Psoas muscle (tissue), 8 donors: ENCODE results near the gene HLA-A. TPM values are rescaled to one million over a fixed set of nuclear protein-coding genes. Genes with fewer than 3 reads are reported as not detected.
A peak's percentile ranks its signal among the peaks of the same experiment; 100 is the strongest.

Source experiments
- ATAC-seq, 4 donors: fragments of 200-7000 bp; cut with Tn5 transposase; one replicate each; pipeline ENCODE4 v1.9.1; 2020; ENCODE audit warnings: moderate library complexity in 3 of 4, mild to moderate bottlenecking in 2 of 4
- DNase-seq, 2 donors: peaks; one replicate each; pipeline ENCODE4 v3.0.0-alpha.2; 2020
- H3K27ac ChIP-seq: fragments of 200-600 bp; one replicate; pipeline ENCODE4 v1.8.0; 2022
- H3K27me3 ChIP-seq, 3 donors: fragments of 200-600 bp in 1 of 3; one replicate each; pipeline versions ENCODE4 v1.6.1 to v1.8.0; 2013 to 2022; ENCODE audit warnings: low read length in 2 of 3, mild to moderate bottlenecking in 2 of 3, moderate library complexity in 1 of 3; ENCODE audit not compliant: insufficient read depth in 3 of 3
- H3K36me3 ChIP-seq, 2 donors: fragments of 200-600 bp in 1 of 2; one replicate each; pipeline versions ENCODE4 v1.6.1 to v1.8.0; 2013 to 2022; ENCODE audit warnings: low read depth in 1 of 2, mild to moderate bottlenecking in 1 of 2, moderate library complexity in 1 of 2; ENCODE audit not compliant: insufficient read depth in 1 of 2
- H3K4me1 ChIP-seq: fragments of 200-600 bp; one replicate; pipeline ENCODE4 v1.8.0; 2022
- H3K4me3 ChIP-seq: fragments of 200-600 bp; one replicate; pipeline ENCODE4 v1.8.0; 2022; ENCODE audit warnings: mild to moderate bottlenecking
- H3K9me3 ChIP-seq: fragments of 200-600 bp; one replicate; pipeline ENCODE4 v1.8.0; 2022
- WGBS, 3 donors: extraction: QIAGEN DNeasy Blood & Tissue Kit; methylation state at CpG; one replicate each; pipeline versions ENCODE4 v1.1.6 to v1.1.7; 2013; 5-methylcytosine and 5-hydroxymethylcytosine counted together
- intact Hi-C, 2 donors: fragments of 100-400 bp; cut with DNase I; formaldehyde crosslinking; loops; one replicate each; pipeline versions ENCODE4 v1.11.0 to v1.14.2; 2022
- polyA plus RNA-seq, 3 donors: library from polyadenylated mRNA; stranded (reverse); fragments of 200-250 nt; gene quantifications; one replicate each; pipeline ENCODE4 v1.2.3, GENCODE V29; 2013
- total RNA-seq, 4 donors: library from RNA; stranded (reverse); fragmentation: NEBNext Ultra II Directional in 2 of 4; extraction: Animal tissue kit (Norgen Biotek cat#: 25700) in 2 of 4; gene quantifications; one replicate each; pipeline versions ENCODE4 v1.2.1 to v1.2.4, GENCODE V29; 2021 to 2023
- TF ChIP-seq, protein P1 (sequence below): fragments of 200-600 bp; IDR thresholded peaks from one replicate; pipeline ENCODE4 v1.8.0; 2022; ENCODE audit warnings: antibody characterized with exemption
- donor health status: healthy with polysubstance abuse.
- donor health status: DM: no; HTN: no; CAD: no; lungs with moderate emphysema.
- donor health status: Bipolar disorder and iron deficiency.
- donor health status: healthy.
- donor health status: DM: yes; HTN: yes; CAD: no.
- donor health status: DM: no; HTN: no; CAD: no.
- donor health status: DM: no; HTN: no; CAD: no.
- donor health status: DM: yes; HTN: yes; CAD: no.

HLA-A gene
- total and polyA plus RNA-seq, 7 donors: 86.6 to 290 (median 165) TPM

DNA sequence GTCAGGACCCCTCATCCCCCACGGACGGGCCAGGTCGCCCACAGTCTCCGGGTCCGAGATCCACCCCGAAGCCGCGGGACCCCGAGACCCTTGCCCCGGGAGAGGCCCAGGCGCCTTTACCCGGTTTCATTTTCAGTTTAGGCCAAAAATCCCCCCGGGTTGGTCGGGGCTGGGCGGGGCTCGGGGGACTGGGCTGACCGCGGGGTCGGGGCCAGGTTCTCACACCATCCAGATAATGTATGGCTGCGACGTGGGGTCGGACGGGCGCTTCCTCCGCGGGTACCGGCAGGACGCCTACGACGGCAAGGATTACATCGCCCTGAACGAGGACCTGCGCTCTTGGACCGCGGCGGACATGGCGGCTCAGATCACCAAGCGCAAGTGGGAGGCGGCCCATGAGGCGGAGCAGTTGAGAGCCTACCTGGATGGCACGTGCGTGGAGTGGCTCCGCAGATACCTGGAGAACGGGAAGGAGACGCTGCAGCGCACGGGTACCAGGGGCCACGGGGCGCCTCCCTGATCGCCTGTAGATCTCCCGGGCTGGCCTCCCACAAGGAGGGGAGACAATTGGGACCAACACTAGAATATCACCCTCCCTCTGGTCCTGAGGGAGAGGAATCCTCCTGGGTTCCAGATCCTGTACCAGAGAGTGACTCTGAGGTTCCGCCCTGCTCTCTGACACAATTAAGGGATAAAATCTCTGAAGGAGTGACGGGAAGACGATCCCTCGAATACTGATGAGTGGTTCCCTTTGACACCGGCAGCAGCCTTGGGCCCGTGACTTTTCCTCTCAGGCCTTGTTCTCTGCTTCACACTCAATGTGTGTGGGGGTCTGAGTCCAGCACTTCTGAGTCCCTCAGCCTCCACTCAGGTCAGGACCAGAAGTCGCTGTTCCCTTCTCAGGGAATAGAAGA lies 978 bp downstream of the HLA-A start:
- Histone ChIP-seq H3K4me1 (no peaks in the 10 kb centered on the region), H3K27ac (peak overlapping the region; percentile 80), H3K36me3 (peaks cover 0 to 5% of the 10 kb centered on the region in 2 donors), H3K27me3 (no peaks in the 10 kb centered on the region), H3K4me3 (peak overlapping the region; percentile 62), H3K9me3 (no peaks in the 10 kb centered on the region)
- WGBS, 3 donors: 26 to 42% (median 38%) methylated on average over 47 to 58 of the region's 58 CpGs
- intact Hi-C loops: loop anchor here in 1 of 2 donors (1.0 kb wide), 1 partner anchor 54 kb away; no protein-coding TSS in a partner anchor
- TF ChIP-seq, protein P1, sequence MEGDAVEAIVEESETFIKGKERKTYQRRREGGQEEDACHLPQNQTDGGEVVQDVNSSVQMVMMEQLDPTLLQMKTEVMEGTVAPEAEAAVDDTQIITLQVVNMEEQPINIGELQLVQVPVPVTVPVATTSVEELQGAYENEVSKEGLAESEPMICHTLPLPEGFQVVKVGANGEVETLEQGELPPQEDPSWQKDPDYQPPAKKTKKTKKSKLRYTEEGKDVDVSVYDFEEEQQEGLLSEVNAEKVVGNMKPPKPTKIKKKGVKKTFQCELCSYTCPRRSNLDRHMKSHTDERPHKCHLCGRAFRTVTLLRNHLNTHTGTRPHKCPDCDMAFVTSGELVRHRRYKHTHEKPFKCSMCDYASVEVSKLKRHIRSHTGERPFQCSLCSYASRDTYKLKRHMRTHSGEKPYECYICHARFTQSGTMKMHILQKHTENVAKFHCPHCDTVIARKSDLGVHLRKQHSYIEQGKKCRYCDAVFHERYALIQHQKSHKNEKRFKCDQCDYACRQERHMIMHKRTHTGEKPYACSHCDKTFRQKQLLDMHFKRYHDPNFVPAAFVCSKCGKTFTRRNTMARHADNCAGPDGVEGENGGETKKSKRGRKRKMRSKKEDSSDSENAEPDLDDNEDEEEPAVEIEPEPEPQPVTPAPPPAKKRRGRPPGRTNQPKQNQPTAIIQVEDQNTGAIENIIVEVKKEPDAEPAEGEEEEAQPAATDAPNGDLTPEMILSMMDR: no peak
- ATAC-seq (peak; percentile 4 to 43 (median 16)), DNase-seq (no peak)

DNA sequence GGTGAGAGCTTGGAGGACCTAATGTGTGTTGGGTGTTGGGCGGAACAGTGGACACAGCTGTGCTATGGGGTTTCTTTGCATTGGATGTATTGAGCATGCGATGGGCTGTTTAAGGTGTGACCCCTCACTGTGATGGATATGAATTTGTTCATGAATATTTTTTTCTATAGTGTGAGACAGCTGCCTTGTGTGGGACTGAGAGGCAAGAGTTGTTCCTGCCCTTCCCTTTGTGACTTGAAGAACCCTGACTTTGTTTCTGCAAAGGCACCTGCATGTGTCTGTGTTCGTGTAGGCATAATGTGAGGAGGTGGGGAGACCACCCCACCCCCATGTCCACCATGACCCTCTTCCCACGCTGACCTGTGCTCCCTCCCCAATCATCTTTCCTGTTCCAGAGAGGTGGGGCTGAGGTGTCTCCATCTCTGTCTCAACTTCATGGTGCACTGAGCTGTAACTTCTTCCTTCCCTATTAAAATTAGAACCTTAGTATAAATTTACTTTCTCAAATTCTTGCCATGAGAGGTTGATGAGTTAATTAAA lies 3.0 kb downstream of the HLA-A start:
- WGBS, 3 donors: 66 to 83% (median 83%) methylated on average over 4 of the region's 4 CpGs
- Histone ChIP-seq H3K4me3 (no peak overlapping the region), H3K36me3 (peaks cover 0 to 11% of the 10 kb centered on the region in 2 donors), H3K27me3 (no peaks in the 10 kb centered on the region), H3K9me3 (no peaks in the 10 kb centered on the region), H3K27ac (no peak overlapping the region), H3K4me1 (no peaks in the 10 kb centered on the region)
- DNase-seq (no peak), ATAC-seq (no peak)
- TF ChIP-seq, protein P1: no peak
- intact Hi-C loops: no loop called here

GRCh38 chr6:29946223-29947076 lies 4.1 kb downstream of the HLA-A start:
- no peaks in the 10 kb centered on the region for H3K27me3 ChIP-seq
- H3K4me3 ChIP-seq: no peak overlapping the region
- no peak for DNase-seq
- TF ChIP-seq, protein P1: no peak
- H3K9me3 ChIP-seq: no peaks in the 10 kb centered on the region
- WGBS, 3 donors: 63 to 97% (median 70%) methylated on average over 6 of the region's 6 CpGs
- H3K36me3 ChIP-seq: peaks cover 0 to 11% of the 10 kb centered on the region in 2 donors
- H3K4me1 ChIP-seq: no peaks in the 10 kb centered on the region
- no peak overlapping the region for H3K27ac ChIP-seq
- ATAC-seq: no peak
- intact Hi-C loops: no loop called here

- intact Hi-C loops: no loop called here
- Histone ChIP-seq H3K27ac (no peak overlapping the region), H3K9me3 (no peaks in the 10 kb centered on the region), H3K36me3 (peaks cover 0 to 11% of the 10 kb centered on the region in 2 donors), H3K4me3 (no peak overlapping the region), H3K27me3 (no peaks in the 10 kb centered on the region), H3K4me1 (no peaks in the 10 kb centered on the region)
- no peak for ATAC-seq
- TF ChIP-seq, protein P1: no peak
- DNase-seq: no peak
- 38 to 79% (median 44%) methylated on average over 3 of the region's 3 CpGs for WGBS, 3 donors
Observed at GRCh38 chr6:29947077-29947980, 5.0 kb downstream of the HLA-A start.
